Uterus (tissue), 4 donors: Measurements from ENCODE around the gene FBP2. TPM values are rescaled to one million over a fixed set of nuclear protein-coding genes. Genes with fewer than 3 reads are reported as not detected.

ENCODE experiments used
- DNase-seq, 2 donors: peaks; one replicate each; pipeline ENCODE4 v3.0.0-alpha.2; 2019 to 2020
- H3K27ac ChIP-seq, 2 donors: fragments of 200-600 bp; sonication (generic); 1 replicate in 1 of 2; 2 replicates in 1 of 2; pipeline ENCODE4 v1.5.1; 2016 to 2018
- H3K27me3 ChIP-seq, 2 donors: fragments of 200-600 bp; sonication (generic); one replicate each; pipeline ENCODE4 v1.5.1; 2018 to 2019; ENCODE audit warnings: control low read depth in 1 of 2
- H3K36me3 ChIP-seq, 2 donors: fragments of 200-600 bp; sonication (generic); one replicate each; pipeline ENCODE4 v1.5.1; 2019; ENCODE audit warnings: control low read depth in 1 of 2
- H3K4me1 ChIP-seq, 2 donors: fragments of 200-600 bp; sonication (generic); one replicate each; pipeline ENCODE4 v1.5.1; 2018 to 2019; ENCODE audit warnings: control low read depth in 1 of 2
- H3K4me3 ChIP-seq, 2 donors: fragments of 200-600 bp; sonication (generic); 1 replicate in 1 of 2; 2 replicates in 1 of 2; pipeline ENCODE4 v1.5.1; 2018 to 2019; ENCODE audit warnings: mild to moderate bottlenecking in 1 of 2
- H3K9me3 ChIP-seq, 2 donors: fragments of 200-600 bp; sonication (generic); one replicate each; pipeline ENCODE4 v1.5.1; 2019; ENCODE audit warnings: control low read depth in 1 of 2
- CTCF ChIP-seq, 4 experiments: fragments of 200-600 bp in 2 of 4; fragments of 450-650 bp in 2 of 4; sonication (generic) in 2 of 4; IDR thresholded peaks; one replicate each; pipeline ENCODE4 v1.5.1; 2016 to 2019; ENCODE audit warnings: antibody characterized with exemption in 4 of 4, mild to moderate bottlenecking in 2 of 4, moderate library complexity in 1 of 4
- POLR2A ChIP-seq, 2 donors: fragments of 450-650 bp; IDR thresholded peaks; one replicate each; pipeline ENCODE4 v1.6.1; 2016; ENCODE audit warnings: antibody characterized with exemption in 2 of 2, mild to moderate bottlenecking in 1 of 2, moderate library complexity in 1 of 2
- intact Hi-C: fragments of 100-400 bp; cut with DNase I; formaldehyde crosslinking; loops from one replicate; pipeline ENCODE4 v1.15.1; 2023; ENCODE audit warnings: low total_unique reads
- total RNA-seq, 4 donors: library from RNA; depleted of rRNA in 3 of 4; stranded (reverse); fragments of >200 nt in 3 of 4; gene quantifications; one replicate each; pipeline versions ENCODE4 v1.1.0 to v1.2.4, GENCODE V29; 2014 to 2023
- donor health status: DM: yes; HTN: yes; CAD: no.

FBP2 gene
- total RNA-seq, 4 donors from 2014 or later = not detected

GRCh38 chr9:94619026-94619425, 25.4 kb upstream of the FBP2 start:
- intact Hi-C loops = no loop called here
- H3K4me3 ChIP-seq = no peak overlapping the region
- no peak overlapping the region for H3K27ac ChIP-seq
- DNase-seq = no peak
- H3K27me3 ChIP-seq = no peaks in the 10 kb centered on the region
- no peak for TF ChIP-seq CTCF (IDR thresholded peaks at IDR 0.05)
- no peak for TF ChIP-seq POLR2A (IDR thresholded peaks at IDR 0.05)
- H3K36me3 ChIP-seq = no peaks in the 10 kb centered on the region
- H3K4me1 ChIP-seq = no peaks in the 10 kb centered on the region
- no peaks in the 10 kb centered on the region for H3K9me3 ChIP-seq

- Histone ChIP-seq H3K9me3 (no peaks in the 10 kb centered on the region), H3K27ac (no peak overlapping the region), H3K27me3 (no peaks in the 10 kb centered on the region), H3K4me1 (no peaks in the 10 kb centered on the region), H3K36me3 (no peaks in the 10 kb centered on the region), H3K4me3 (no peak overlapping the region)
- TF ChIP-seq CTCF (IDR thresholded peaks at IDR 0.05) (no peak), POLR2A (IDR thresholded peaks at IDR 0.05) (no peak)
- no peak for DNase-seq
- intact Hi-C loops = no loop called here
These were observed 19.4 kb upstream of the FBP2 start for GRCh38 chr9:94613003-94613402.

GRCh38 chr9:94612071-94612470, 18.4 kb upstream of the FBP2 start:
- no peak for TF ChIP-seq CTCF (IDR thresholded peaks at IDR 0.05)
- TF ChIP-seq POLR2A (IDR thresholded peaks at IDR 0.05) = no peak
- H3K4me3 ChIP-seq = no peak overlapping the region
- DNase-seq = no peak
- H3K27ac ChIP-seq = no peak overlapping the region
- H3K9me3 ChIP-seq = no peaks in the 10 kb centered on the region
- intact Hi-C loops = no loop called here
- H3K36me3 ChIP-seq = no peaks in the 10 kb centered on the region
- H3K4me1 ChIP-seq = no peaks in the 10 kb centered on the region
- no peaks in the 10 kb centered on the region for H3K27me3 ChIP-seq

- no peak for DNase-seq
- H3K4me1 ChIP-seq = no peaks in the 10 kb centered on the region
- H3K27ac ChIP-seq = no peak overlapping the region
- no peaks in the 10 kb centered on the region for H3K9me3 ChIP-seq
- no peak overlapping the region for H3K4me3 ChIP-seq
- TF ChIP-seq CTCF (IDR thresholded peaks at IDR 0.05) (no peak), POLR2A (IDR thresholded peaks at IDR 0.05) (no peak)
- intact Hi-C loops = no loop called here
- no peaks in the 10 kb centered on the region for H3K27me3 ChIP-seq
- no peaks in the 10 kb centered on the region for H3K36me3 ChIP-seq
These were observed 18.0 kb upstream of the FBP2 start for GRCh38 chr9:94611638-94612068.

GRCh38 chr9:94610181-94610606, 16.6 kb upstream of the FBP2 start:
- TF ChIP-seq CTCF (IDR thresholded peaks at IDR 0.05) (no peak), POLR2A (IDR thresholded peaks at IDR 0.05) (no peak)
- Histone ChIP-seq H3K9me3 (no peaks in the 10 kb centered on the region), H3K4me3 (no peak overlapping the region)

More at GRCh38 chr9:94610181-94610606, 16.6 kb upstream of the FBP2 start:
- no peaks in the 10 kb centered on the region for H3K4me1 ChIP-seq
- H3K27ac ChIP-seq = no peak overlapping the region
- no peaks in the 10 kb centered on the region for H3K27me3 ChIP-seq
- no peaks in the 10 kb centered on the region for H3K36me3 ChIP-seq
- no peak for DNase-seq
- intact Hi-C loops = no loop called here
